HT1080 (cell line): ENCODE results near the gene PIGU. TPM values are rescaled to one million over a fixed set of nuclear protein-coding genes. Genes with fewer than 3 reads are reported as not detected.
"Not testable (repeated sequence)": the region's sequence is repeated elsewhere in the genome, so short reads cannot be mapped to it uniquely, and the experiment has no call there.

ENCODE experiments used
- DNase-seq: peaks from one replicate; pipeline ENCODE4 v3.0.0-alpha.2; 2015; ENCODE audit warnings: low read depth
- polyA plus RNA-seq, 2 experiments: library from polyadenylated mRNA; depleted of rRNA; stranded (reverse); fragments of >200 nt; gene quantifications; 2 replicates each; pipeline ENCODE4 v1.2.3, GENCODE V29; 2015
- total RNA-seq: library from RNA; depleted of rRNA; stranded (reverse); fragments of >200 nt; shearing (Covaris generic); gene quantifications from 2 replicates; pipeline ENCODE4 v1.2.3, GENCODE V29; 2014; rRNA removed

Gene PIGU, protein sequence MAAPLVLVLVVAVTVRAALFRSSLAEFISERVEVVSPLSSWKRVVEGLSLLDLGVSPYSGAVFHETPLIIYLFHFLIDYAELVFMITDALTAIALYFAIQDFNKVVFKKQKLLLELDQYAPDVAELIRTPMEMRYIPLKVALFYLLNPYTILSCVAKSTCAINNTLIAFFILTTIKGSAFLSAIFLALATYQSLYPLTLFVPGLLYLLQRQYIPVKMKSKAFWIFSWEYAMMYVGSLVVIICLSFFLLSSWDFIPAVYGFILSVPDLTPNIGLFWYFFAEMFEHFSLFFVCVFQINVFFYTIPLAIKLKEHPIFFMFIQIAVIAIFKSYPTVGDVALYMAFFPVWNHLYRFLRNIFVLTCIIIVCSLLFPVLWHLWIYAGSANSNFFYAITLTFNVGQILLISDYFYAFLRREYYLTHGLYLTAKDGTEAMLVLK
- total RNA-seq = 18.1 and 20.8 TPM in 2 replicates
- 33.6 and 35.0 TPM in 2 replicates for polyA plus RNA-seq (2015; cell fraction: cytosol; rRNA removed)
- 49.4 and 50.6 TPM in 2 replicates for polyA plus RNA-seq (2015; cell fraction: nucleus; rRNA removed)

DNA sequence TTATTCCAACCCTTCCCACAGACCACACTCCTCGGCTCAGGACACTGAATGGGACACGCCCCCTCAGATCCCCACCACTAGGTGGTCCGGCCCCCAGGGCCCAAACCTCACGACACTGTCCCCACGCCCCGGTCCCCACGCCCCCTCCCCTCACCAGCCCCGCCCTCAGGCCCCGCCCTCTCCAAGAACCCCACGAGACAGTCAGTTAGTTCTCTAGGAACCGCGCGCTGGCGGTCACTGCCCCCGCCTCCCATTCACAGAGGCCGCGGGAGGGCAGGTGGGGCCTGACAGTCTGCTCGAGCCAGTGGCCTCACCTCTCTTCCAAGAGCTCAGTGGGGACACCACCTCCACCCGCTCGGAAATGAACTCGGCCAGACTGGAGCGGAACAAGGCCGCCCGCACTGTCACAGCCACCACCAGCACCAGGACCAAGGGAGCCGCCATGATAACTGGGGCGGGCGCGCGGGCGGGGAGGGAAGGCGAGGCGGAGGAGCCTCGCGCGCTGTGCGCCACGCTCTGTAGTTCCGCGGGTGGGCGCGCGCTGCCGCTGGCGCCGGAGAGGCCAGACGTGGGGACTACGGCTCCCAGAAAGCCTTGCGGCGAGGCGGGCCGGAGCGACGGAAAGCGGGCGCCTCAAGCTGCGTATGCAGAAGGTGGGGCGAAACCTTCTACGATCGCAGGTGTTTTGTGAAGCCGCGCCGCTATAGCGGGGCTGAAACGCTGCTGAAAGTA, at the start of gene PIGU:
Gene PIGU (minus strand): TSS at position 451 of the 732 bp plus-strand sequence. CDS start 7 bp downstream, at position 444.
- DNase-seq = peak; percentile 94

DNA sequence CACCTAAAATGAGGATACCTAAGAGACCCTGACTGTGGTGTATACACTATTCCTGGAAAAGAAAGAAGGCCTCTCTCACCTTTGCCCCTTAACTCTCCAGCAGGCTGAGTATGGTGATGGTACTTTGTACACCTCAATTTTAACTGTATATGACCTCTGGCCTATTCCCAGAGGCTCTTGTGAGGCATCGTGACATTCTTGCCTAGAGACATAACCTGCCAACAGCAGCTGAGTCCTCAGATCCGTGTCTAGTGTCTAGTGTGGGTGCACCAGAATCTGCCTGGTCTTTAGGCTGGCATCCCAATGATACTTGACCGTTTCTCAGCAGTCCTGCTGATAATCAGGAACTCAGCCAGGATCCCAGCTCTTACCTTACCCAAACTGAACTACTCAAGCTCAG, 47.3 kb upstream of the PIGU start:
- no peak for DNase-seq

DNA sequence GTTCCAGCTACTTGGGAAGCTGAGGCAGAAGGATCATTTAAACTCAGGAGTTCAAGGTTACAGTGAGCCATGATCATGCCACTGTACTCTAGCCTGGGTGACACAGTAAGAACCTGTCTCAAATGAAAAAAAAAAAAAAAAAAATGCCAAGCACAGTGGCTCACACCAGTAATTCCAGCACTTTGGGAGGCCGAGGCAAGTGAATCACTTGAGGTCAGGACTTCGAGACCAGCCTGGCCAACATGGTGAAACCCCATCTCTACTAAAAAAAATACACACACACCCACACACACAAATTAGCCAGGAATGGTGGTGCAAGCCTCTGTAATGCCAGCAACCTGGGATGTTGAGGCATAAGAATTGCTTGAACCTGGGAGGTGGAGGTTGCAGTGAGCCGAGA, 45.7 kb upstream of the PIGU start:
- DNase-seq = not testable (repeated sequence)

DNA sequence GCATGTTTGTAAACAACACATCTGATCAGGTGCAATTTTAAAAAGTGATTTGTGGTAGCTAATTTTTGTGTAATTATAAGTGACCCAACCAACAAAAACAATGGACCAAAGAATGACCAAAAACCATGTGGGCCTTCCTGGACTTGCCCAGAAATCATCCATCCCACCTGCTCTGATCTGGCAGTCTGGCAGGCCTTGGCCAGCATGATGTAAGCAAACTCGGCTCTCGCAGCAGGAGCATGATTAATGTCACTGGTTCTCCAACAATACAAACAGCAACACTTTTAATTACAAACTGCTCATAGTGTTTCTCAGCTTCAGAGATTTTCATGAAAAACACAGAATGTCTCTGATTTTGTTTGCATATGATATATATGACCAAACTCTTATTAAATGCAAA, 43.4 kb upstream of the PIGU start:
- no peak for DNase-seq

DNA sequence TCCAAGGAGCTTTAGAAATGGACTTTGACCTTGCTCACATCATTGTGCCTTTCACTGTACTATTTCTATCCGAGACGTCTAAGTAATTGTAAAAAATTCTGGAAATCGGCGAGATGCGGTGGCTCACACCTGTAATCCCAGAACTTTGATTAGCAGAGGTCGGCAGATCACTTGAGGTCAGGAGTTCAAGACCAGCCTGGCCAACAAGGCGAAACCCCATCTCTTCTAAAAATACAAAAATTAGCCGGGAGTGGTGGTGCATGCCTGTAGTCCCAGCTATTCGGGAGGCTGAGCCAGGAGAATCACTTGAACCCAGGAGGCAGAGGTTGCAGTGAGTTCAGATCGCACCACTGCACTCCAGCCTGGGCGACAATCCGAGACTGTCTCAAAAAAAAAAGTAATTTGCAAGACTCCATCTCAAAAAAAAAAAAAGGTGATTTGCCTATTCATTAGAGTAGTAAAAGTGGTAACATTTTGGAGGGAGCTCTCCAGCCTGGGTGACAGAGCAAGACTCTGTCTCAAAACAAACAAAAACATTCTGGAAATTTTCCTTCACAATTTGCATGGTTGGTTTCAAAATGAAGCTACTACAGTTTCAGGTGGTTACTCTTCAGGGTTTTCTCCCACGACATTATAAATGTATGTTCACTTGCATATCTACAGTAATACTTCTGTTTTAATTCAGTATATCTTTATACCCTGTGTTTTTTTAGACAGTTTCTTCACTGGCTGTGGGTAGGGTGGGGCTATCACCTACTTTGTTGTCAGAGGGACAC, 42.5 kb upstream of the PIGU start:
- DNase-seq = not testable (repeated sequence)

DNA sequence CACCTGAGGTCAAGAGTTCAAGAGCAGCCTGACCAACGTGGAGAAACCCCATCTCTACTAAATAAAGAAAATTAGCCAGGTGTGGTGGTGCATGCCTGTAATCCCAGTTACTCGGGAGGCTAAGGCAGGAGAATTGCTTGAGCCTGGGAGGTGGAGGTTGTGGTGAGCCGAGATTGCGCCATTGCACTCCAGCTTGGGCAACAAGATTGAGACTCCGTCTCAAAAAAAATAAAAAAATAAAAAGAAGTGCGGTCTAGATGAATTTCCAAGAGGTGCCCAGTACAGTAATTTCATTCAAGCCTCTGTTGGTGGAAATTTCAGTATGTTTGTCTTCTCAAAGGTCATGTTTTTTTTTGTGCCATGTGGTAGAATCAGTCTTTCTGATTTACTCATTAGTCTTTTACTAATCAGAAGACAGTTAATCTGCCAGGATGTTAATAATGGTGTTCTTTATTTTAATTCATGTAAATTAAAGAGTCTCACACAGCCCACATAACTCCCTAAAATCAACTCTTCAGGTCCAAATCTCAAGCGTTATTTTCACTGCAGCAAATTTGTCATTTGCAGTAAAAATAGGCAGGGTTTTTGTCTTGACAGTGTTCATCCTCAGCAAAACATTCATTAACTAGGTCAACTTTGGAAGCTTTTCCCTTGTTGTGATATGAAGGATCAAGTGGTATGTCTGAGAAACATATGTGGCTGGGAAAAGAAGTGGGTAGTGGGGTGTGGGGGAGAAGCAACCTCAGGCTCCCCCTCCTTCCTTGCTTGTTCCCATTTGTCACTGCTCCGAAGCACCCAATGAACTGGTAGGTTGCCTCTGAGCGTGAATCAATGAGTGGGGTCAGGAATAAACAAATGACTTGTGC, 40.6 kb upstream of the PIGU start:
- DNase-seq = no peak

DNA sequence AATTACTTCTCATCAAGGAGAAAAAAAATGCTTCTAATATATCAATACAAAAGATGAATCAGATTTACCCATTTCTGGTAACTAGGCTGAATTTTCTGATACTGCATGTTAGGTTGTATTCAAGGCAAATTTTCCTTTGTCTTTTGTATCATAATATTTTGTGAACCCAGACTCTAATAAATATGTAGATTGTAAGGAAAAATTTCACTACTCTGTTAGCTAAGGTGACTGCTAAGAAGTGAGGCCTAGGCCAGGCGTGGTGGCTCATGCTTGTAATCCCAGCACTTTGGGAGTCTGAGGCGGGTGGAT, 40.0 kb upstream of the PIGU start:
- DNase-seq = no peak

DNA sequence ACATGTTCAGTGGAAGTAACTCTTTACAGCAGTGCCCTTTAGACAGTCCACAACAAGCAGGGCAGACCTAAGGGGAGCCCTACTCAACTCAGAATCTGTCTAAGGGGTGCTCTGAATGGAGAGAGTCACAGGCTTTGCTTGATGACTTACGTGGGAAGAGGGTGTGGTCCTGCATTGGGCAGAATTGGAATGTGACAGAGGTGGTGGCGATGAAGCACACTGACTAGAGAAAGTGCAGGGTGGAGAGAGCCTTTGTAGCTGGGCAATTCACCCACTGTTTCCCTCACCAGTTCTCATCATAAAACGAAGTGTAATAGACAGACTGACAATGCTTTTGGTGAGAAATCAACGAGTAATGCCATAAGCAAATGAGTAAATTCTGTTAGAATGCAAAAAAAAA, 38.5 kb upstream of the PIGU start:
- DNase-seq = no peak

DNA sequence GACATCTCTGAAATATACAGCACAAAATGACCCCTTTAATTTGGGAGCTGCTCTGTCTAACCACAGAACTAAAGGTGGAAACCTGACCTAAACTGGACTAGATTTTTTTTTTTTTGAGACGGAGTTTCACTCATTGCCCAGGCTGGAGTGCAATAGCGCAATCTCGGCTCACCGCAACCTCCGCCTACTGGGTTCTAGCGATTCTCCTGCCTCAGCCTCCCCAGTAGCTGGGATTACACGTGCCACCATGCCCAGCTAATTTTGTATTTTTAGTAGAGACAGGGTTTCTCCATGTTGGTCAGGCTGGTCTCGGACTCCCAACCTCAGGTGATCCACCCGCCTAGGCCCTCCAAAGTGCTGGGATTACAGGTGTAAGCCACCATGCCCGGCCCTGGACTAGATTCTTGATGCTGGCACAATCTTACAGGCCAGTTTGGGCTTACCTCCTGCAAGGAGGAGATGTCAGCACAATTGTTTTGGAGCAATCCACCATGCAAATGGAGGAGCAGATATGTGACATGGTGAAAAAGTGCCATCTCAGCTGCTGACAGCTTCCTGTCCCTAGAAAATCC, 37.1 kb upstream of the PIGU start:
- not testable (repeated sequence) for DNase-seq

DNA sequence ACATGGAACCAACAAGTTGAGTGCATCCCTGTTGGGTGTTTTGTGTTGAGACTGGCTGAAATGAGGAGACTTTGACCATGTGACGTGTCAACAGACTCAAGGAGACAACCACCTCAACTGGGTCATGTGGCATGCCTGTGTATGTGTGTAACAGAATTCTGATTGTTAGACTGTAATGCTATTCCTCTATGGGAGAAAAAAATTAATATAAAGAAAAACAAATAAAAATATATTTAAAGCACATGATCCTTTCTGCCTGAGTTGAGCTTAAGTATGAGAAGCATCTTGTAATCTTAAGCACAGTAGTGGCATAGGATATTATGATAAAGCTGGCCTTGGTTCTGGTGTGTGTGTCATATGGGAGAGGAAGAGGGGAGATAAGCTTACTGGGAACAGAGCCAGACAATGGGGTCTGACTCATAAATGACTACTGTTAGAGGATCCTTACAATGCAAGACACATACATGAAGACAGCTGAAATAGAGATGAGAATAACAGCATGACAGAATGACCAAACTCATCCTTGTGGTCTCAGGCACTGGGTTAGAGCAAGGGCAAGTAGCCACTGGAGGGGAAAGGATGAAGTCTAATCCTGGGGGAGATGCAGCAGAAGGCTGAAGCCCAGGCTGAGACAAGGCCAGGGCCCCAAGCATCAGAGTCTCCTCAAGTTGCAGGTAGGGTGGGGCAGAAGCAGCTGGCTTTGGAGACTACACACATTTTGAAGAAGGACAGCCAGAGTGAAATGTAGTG, 36.5 kb upstream of the PIGU start:
- peak; percentile 100 for DNase-seq

DNA sequence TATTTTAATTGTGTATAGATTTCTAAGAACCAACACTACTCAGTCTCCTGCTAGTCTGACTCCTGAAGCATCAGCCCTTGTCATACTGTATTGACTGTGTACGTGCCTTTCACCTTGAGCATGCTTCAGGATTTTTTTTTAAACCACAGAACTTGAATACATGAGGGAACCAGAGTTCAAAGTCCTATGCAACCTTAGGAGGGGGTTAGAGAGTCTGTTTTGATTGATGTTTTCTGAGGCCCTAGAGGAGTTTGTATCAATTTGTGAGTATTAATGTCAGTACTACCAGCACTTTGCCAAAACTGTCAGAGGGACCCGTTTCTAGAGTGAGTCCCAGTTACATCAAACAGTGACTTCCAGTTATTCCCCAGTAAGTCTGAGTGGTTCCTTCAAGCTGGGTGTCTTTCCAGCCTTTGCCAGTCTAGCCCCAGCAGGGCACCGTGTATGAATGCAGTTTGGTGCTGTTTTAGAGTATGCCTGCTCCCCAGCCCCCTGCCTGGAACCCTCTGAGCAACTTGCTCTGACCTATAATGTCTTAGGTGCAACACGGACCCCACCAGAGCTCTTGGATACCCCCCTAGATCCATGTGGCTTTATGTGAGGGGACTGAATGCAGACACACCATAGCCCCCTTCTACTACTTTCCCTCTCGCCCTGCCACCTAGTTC, 35.8 kb upstream of the PIGU start:
- DNase-seq = no peak

DNA sequence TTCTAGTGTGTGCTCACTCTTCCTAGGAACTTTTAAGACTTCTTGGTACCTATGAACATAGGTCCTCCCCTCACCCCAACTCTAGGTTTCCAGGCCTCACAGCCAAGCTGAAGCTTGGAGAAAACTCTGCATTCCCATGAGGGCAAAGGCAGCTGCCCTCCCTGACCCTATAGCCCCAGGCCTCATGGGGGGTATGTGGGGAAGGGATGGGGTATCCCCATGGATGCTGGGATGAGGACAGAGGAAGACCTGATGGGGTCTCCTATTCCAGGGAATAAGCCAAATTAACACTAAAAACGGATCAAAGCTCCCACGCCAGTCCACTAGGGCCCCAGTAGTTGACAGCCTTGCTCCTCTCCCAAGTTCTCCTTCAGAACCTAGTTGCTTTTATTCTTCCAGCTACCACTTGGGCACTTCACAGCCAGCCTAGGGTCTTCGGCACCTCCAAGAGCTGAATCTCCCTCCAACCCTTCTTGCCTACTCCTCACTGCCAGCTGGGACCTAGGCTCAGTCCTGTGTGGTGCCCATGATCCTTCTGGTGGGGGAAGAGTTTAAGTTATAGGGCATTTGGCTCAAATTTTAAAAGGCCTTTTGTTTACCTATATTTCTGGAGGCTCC, 35.0 kb upstream of the PIGU start:
- no peak for DNase-seq

DNA sequence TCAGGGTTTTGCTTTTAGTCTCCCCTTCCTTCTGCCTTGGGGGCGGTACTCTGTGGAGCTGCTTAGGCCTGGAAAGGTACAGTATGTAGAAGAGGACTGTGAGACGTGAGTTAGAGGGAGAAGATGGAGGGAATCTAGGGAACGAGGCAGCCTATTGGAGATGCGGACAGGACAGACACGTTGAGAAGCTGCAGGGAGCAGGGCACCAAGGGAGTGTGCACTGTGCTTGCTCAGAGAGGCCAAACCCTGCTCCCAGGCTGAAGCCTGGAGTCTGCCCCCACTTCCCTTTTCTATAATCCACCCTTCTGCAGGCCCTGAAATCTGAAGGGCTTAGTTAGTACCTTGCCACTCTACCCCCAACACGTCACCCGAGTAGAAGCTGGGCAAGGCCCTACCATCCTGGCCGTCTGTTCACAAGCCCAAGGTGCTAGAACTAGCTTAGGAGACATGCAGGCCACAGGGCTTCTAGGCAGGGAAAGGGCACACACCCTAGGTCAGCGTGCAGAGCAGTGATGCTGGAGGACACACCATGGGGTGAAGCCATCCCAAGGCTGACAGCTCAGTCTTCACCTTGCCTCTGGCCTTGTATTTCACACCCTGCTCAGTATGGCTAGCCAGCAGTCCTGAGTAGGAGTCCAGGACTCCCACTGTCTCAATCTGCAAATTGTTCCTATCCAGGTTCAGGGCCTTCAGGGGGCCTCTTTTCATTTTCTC, 34.1 kb upstream of the PIGU start:
- DNase-seq = no peak

DNA sequence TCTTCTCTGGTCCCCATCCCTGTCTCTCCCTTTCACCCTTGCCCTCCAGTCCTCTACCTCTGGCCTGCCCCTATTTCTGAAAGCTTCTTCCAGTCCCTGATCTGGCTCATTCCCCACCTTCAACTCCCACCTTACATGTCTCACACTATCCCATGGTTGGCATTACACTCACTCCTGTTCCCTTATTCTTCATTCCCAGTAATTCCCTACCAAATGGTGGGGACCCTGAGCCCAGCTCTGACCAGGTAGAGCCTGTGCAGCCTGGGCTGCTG, 33.6 kb upstream of the PIGU start:
- DNase-seq = no peak

DNA sequence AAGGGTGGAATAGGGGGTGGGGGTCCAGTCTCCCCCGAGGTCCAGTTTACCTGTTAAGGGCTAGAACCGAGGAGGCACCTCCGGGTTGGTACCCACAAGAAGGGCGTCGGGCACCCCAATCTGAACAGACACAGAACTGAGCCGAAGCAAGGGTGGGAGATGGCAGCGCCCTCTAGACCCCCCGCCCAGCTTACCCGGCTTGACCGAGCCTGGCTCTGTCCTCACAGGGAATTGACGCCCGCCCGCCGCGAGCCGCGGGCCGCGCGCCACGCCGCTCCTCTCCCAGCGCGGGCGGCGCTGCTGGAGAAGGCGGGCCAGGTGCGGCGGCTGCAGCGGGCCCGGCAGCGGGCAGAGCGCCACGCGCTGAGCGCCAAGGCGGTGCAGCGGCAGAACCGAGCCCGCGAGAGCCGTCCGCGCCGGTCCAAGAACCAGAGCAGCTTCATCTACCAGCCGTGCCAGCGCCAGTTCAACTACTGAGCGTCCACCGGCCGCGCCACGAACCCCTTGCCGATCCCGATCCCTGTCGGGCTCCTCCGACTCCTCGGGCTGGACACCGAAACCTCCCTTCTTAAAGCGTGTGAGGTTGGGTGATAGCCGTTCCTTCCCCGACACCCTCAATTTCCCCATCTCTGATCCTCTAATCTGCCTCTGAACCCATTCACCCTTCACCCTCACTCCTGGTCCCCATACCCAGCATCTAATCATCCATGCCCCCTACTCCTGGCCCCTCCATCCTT, 33.1 kb upstream of the PIGU start:
- DNase-seq = peak; percentile 66

DNA sequence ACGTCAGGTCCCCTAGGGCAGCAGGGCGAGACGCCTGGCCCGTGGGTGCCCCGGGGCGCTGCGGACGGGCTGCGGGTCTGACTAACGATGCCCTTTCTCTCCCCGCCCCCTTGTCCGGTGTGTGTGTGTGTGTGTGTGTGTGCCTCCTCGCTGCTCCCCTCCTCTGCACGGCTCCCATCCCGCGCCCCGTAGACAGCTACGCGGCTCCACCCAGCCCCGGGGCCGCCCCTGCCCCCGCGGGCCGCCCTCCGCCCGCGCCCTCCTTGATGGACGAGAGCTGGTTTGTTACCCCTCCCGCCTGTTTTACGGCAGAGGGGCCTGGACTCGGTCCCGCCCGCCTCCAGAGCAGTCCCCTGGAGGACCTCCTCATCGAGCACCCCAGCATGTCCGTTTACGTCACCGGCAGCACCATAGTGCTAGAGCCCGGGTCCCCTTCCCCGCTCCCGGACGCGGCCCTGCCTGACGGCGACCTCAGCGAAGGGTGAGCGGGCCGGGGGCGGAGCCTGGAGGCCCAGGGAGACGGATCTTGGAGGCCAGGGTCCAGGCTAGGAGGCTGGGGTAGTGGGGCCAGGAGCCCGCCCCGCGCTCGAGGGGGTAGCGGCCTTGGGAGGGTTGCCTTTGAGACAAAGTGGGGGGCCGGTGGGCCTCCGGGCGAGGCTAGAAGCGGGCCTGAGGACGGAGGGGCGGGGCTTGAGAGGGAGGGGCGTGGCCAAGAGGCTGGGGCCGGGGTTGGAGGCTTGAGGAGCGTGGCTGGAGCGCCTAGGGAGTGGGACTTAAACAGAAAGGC, 32.3 kb upstream of the PIGU start:
- DNase-seq = peak; percentile 87

DNA sequence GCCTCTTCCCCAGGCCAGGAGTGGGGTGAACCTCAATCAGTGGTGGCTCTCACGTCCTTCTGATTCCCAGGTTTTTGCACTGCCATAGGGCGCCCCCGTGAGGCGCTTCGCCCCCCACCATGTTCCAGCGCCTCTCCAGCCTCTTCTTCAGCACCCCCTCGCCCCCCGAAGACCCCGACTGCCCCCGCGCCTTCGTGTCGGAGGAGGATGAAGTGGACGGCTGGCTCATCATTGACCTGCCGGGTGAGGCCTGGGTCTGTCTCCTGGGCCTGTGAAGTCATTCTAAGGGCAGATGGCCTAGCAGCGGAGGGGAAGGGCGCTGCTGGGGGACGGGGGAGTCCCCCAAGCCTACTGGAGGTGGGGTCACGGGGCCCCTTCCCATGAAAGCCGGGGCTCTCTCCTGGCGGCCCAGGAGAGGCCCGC, 31.7 kb upstream of the PIGU start:
- DNase-seq = peak; percentile 59
